GM12878 (cell line): Measurements from ENCODE around the gene PUSL1.

Experiments
- FOXM1 ChIP-seq: IDR thresholded peaks from 2 replicates; pipeline ENCODE4 v1.6.1; 2012; ENCODE audit warnings: low read depth, mild to moderate bottlenecking, inconsistent platforms, low read length, moderate library complexity
- PAX8 ChIP-seq: fragments of 450-650 bp; IDR thresholded peaks from 2 replicates; pipeline ENCODE4 v1.6.1; 2017; ENCODE audit warnings: mild to moderate bottlenecking, moderate library complexity
- ZNF384 ChIP-seq: IDR thresholded peaks from 2 replicates; pipeline ENCODE4 v1.6.1; 2012; ENCODE audit warnings: low read depth, mild to moderate bottlenecking, low read length, improper control_type of control experiment, borderline replicate concordance
- TF ChIP-seq, protein P1 (sequence below), 3 experiments: IDR thresholded peaks in 2 of 3; conservative IDR thresholded peaks in 1 of 3; 2 replicates each; pipeline ENCODE4 v1.5.1; 2011; ENCODE audit warnings: low read depth in 3 of 3, low read length in 3 of 3, mild to moderate bottlenecking in 3 of 3, control low read depth in 2 of 3, moderate library complexity in 2 of 3, inconsistent platforms in 1 of 3, mixed read lengths in 1 of 3; ENCODE audit not compliant: control insufficient read depth in 2 of 3, insufficient read depth in 1 of 3; ENCODE audit errors: extremely low read depth in 1 of 3

DNA sequence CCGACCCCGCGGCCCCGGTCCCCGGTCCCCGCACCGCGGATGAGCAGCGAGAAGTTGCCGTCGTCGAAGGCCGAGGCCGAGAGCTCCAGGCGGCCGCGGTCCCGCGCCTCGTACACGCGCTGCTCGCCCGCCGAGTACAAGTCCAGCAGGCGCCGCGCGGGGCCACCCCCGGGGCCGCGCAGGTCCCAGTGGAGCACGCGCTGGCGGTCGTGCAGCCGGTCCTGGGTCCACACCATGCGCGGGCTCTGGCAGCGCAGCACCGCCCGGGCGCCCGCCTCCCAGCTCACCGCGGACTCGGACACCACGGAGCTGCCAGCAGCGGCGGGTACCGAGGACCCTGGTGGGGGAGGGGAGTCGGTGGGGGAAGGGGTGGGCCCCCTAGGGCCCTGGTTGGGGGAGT is 47.0 kb downstream of the PUSL1 start:
- TF ChIP-seq FOXM1 (no peak), ZNF384 (no peak), PAX8 (no peak)
- TF ChIP-seq, protein P1, sequence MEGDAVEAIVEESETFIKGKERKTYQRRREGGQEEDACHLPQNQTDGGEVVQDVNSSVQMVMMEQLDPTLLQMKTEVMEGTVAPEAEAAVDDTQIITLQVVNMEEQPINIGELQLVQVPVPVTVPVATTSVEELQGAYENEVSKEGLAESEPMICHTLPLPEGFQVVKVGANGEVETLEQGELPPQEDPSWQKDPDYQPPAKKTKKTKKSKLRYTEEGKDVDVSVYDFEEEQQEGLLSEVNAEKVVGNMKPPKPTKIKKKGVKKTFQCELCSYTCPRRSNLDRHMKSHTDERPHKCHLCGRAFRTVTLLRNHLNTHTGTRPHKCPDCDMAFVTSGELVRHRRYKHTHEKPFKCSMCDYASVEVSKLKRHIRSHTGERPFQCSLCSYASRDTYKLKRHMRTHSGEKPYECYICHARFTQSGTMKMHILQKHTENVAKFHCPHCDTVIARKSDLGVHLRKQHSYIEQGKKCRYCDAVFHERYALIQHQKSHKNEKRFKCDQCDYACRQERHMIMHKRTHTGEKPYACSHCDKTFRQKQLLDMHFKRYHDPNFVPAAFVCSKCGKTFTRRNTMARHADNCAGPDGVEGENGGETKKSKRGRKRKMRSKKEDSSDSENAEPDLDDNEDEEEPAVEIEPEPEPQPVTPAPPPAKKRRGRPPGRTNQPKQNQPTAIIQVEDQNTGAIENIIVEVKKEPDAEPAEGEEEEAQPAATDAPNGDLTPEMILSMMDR (IDR thresholded peaks at IDR 0.05 in 2 of 3, conservative IDR thresholded peaks at IDR 0.05 in 1 of 3; ENCODE audit: control insufficient read depth in 2 of 3, extremely low read depth in 1 of 3, insufficient read depth in 1 of 3, low read depth in 3 of 3, low read length in 3 of 3): no peak
